Stimulated activated CD4-positive, alpha-beta T cell treated with anti-CD3 and anti-CD28 coated beads, Interleukin-15, amount 100 ng/mL, for 24 hours (primary cell): Measurements from ENCODE around the gene PTGDR.
A peak's percentile ranks its signal among the peaks of the same experiment; 100 is the strongest.

Experiments
- DNase-seq: peaks from one replicate; pipeline ENCODE4 v3.0.0-alpha.2; 2020

Gene PTGDR

DNA sequence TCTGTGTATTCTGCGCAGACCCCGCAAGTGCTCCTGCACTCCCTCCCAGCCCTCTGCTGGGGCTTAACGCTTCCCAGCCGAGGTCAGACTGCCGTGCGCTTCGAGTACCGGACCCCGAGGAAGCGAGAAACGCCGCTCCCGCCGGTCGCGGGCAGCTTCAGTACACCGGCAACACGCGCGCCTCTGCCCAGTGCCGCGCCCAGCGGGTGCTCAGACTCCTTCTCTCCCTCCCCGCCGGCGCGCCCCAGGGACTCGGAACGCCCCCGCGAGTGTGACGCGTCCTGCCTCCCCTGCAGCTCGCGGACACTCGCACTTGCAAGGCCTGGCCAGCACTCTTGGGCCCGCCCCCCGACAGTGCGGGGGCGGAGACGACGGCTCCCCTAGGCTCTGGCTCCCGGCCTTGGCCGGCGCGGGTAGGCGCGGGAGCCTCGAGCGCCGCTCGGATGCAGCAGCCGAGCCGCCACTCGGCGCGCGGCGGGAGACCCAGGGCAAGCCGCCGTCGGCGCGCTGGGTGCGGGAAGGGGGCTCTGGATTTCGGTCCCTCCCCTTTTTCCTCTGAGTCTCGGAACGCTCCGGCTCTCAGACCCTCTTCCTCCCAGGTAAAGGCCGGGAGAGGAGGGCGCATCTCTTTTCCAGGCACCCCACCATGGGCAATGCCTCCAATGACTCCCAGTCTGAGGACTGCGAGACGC is 46.6 kb downstream of the PTGDR start, which contains the start of gene PTGER2:
TSS of gene PTGER2 (plus strand) at position 410 of the 692 bp plus-strand sequence. CDS start at position 647, 237 bp downstream.
- DNase-seq = peak; percentile 87

DNA sequence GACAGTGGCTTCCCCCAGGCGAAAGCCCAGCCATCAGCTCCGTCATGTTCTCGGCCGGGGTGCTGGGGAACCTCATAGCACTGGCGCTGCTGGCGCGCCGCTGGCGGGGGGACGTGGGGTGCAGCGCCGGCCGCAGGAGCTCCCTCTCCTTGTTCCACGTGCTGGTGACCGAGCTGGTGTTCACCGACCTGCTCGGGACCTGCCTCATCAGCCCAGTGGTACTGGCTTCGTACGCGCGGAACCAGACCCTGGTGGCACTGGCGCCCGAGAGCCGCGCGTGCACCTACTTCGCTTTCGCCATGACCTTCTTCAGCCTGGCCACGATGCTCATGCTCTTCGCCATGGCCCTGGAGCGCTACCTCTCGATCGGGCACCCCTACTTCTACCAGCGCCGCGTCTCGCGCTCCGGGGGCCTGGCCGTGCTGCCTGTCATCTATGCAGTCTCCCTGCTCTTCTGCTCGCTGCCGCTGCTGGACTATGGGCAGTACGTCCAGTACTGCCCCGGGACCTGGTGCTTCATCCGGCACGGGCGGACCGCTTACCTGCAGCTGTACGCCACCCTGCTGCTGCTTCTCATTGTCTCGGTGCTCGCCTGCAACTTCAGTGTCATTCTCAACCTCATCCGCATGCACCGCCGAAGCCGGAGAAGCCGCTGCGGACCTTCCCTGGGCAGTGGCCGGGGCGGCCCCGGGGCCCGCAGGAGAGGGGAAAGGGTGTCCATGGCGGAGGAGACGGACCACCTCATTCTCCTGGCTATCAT is 47.3 kb downstream of the PTGDR start:
- peak; percentile 61 for DNase-seq

DNA sequence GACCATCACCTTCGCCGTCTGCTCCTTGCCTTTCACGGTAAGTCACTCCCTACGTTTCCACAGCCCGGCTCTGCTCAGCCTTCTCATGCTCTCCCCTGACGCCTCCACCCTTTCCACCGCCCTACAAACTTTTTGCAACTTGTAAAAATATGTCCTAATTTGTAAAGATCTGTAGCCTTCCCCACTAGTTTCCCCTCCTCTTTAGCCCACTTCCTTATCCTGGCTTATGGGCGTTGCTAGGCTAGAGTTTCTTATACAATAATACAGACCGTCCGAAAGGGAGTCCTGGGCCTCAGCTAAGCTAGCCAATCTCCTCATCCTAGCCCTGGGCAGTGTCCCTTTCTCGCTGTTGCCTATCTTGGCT is 47.8 kb downstream of the PTGDR start:
- no peak for DNase-seq

DNA sequence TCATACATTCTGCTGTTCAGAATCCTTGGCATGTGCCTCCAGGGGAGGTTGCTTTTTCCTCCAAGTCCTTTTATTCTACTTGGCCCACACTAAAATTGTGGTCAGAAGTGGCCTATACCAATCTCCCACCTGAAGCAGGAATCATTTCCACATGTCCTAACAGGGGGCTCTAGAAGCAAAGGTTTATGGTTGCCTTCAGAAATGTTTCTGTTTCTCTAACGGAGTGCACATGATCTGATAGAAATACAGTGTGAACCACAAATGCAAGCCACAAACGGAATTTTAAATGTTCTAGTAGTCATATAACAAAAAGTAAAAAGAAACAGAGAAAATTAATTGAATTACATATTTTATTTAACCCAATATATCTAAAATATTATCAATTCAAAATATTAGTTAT is 50.6 kb downstream of the PTGDR start:
- no peak for DNase-seq

DNA sequence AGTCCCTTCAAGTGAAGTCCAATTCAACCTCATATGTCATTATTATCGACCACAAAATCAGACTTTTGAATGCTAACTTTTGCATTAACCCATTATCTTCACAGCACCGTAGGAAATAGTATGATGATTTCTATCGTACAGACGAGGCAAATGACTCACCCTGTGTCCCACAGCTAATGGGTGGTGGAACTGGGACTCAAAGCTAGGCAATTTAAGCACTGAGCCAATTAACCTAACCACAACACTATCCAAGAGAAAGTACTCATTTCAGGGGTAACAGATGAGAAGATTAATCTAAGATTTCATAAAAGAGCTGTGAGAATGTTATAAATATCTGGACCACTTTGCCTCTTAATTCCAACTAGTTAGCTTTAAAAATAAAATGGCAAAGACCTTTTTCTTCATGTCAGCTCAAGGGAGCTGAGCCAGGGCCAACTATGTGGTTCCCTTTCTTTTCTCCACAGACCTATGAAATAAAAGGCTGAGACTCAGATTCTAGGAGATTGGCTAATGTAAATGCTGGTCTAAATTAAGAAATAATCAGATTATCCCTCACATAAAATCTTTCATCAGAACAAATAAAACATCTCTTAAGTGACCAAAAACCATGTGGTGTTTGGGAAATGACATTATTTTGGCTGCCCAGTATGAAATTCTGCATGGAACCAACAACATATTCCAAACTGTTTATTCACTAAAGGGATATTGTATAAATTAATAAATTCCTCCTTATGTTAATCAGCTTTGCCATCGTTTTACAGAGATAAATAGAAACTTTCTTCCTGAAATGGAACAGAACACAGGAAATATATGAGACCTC is 51.5 kb downstream of the PTGDR start:
- DNase-seq = peak; percentile 21

DNA sequence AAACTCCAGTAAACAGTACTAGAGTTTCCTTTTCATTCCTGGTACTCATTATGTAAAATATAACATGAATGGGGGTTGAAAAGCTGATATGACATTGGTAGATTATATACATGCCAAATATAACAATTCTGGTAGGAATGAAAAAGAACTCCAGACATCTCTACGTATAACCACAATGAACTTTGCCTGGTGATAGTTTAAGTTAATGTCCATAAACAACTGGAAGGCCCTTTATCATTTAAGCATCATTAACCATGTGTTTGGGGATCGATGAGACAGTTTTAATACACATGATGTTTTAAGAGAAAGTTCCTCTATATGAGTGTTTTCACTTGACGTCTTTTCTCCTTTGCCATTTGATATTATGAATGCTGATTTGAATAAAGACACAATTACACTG is 52.4 kb downstream of the PTGDR start:
- no peak for DNase-seq

DNA sequence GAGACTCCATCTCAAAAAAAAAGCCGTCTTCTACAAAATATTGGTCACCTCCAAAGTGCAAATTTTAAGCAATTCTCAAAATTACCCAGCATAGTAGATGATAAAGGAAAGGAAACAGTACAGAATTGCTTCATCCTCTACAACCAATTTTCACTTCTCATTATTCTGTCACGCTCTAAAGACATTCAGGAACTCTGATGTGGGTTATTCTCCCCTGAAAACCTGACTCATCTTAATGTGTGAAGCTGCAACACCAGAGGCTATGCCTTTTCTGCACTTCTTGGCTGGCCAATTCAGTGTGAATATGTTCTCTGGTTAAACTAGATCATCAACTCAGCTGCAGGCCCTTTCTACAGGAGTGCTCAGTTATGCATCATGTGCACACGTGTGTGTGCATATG is 57.6 kb downstream of the PTGDR start:
- DNase-seq = peak; percentile 53

DNA sequence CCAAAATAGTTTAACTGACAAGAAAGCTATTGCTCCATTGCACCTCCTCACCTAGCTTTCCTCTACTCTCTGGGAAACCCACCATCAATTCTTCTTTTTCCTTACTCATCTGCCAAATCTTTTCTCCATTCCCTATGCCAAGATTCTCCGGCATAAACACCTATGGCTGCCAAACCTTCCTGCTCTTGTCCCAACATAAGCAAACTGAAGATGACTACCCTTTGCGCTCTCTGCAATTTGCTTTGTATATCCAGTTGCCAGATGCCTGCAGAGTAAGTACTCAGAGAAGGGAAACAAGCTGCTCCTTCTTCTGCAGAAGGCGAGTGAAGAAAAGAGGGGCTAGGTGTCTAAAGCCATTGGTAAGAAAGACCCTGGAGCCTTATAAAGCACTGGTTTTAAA is 58.1 kb downstream of the PTGDR start:
- DNase-seq = no peak
